Natural killer cell (primary cell): ENCODE measurements around the gene PRSS50. TPM values are rescaled to one million over a fixed set of nuclear protein-coding genes. Genes with fewer than 3 reads are reported as not detected.

Source experiments
- ATAC-seq, 3 donors: fragments of 150-1000 bp in 2 of 3; fragments of 200-7000 bp in 1 of 3; cut with Tn5 transposase; 1 replicate in 1 of 3; 2 replicates in 2 of 3; pipeline ENCODE4 v1.10.0; 2021; ENCODE audit warnings: mild to moderate bottlenecking in 2 of 3, moderate library complexity in 2 of 3
- DNase-seq, 2 donors: peaks; one replicate each; pipeline versions ENCODE4 v3.0.0 to v3.0.0-alpha.2; 2013 to 2021; ENCODE audit warnings: mixed read lengths in 1 of 2
- H3K27ac ChIP-seq: one replicate; pipeline ENCODE4 v1.5.1; 2013; ENCODE audit warnings: mild to moderate bottlenecking, low read length
- H3K27me3 ChIP-seq: one replicate; pipeline ENCODE4 v1.6.1; 2013; ENCODE audit warnings: low read length; ENCODE audit not compliant: control insufficient read depth, insufficient read depth
- H3K36me3 ChIP-seq: one replicate; pipeline ENCODE4 v1.6.1; 2013; ENCODE audit warnings: low read length; ENCODE audit not compliant: control insufficient read depth, insufficient read depth
- H3K4me1 ChIP-seq: one replicate; pipeline ENCODE4 v1.6.1; 2013; ENCODE audit warnings: low read length; ENCODE audit not compliant: control insufficient read depth, insufficient read depth
- H3K4me3 ChIP-seq: one replicate; pipeline ENCODE4 v1.5.1; 2013; ENCODE audit warnings: low read length
- H3K9me3 ChIP-seq: one replicate; pipeline ENCODE4 v1.6.1; 2013; ENCODE audit warnings: low read length; ENCODE audit not compliant: control insufficient read depth, insufficient read depth
- H3K27ac Mint-ChIP-seq, 2 donors: one replicate each; pipeline ENCODE4 v1.8.0; 2022; ENCODE audit warnings: mild to moderate bottlenecking in 2 of 2, mixed read lengths in 2 of 2, moderate library complexity in 1 of 2
- H3K27me3 Mint-ChIP-seq, 2 donors: one replicate each; pipeline ENCODE4 v1.8.0; 2022; ENCODE audit warnings: low read depth in 2 of 2, mixed read lengths in 2 of 2
- H3K36me3 Mint-ChIP-seq: one replicate; pipeline ENCODE4 v1.8.0; 2022; ENCODE audit warnings: mixed read lengths
- H3K4me1 Mint-ChIP-seq, 2 donors: one replicate each; pipeline ENCODE4 v1.8.0; 2022; ENCODE audit warnings: mixed read lengths in 2 of 2
- H3K4me3 Mint-ChIP-seq: one replicate; pipeline ENCODE4 v1.8.0; 2022; ENCODE audit warnings: mild to moderate bottlenecking, moderate library complexity, mixed read lengths
- H3K9me3 Mint-ChIP-seq, 2 donors: one replicate each; pipeline ENCODE4 v1.8.0; 2022; ENCODE audit warnings: mixed read lengths in 2 of 2
- WGBS: methylation state at CpG from one replicate; pipeline ENCODE4 v1.1.7; 2013; ENCODE audit warnings: missing lambda C conversion rate; ENCODE audit not compliant: insufficient coverage; 5-methylcytosine and 5-hydroxymethylcytosine counted together
- intact Hi-C: fragments of 100-400 bp; cut with micrococcal nuclease; formaldehyde crosslinking; loops from one replicate; pipeline ENCODE4 v1.14.2; 2022
- total RNA-seq, 4 donors: library from RNA; stranded (reverse); fragments of 120-200 nt in 1 of 4; gene quantifications; one replicate each; pipeline versions ENCODE4 v1.2.3 to v1.2.4, GENCODE V29; 2013 to 2022
- TF ChIP-seq, protein P1 (sequence below): fragments of 200-600 bp; IDR thresholded peaks from one replicate; pipeline ENCODE4 v1.8.0; 2022; ENCODE audit warnings: antibody characterized with exemption

The PRSS50 gene
- total RNA-seq, 3 donors from 2014 or later (not counting 1 experiment from before 2014, with no cell fraction given), result 0.16 TPM; not detected in 2

DNA sequence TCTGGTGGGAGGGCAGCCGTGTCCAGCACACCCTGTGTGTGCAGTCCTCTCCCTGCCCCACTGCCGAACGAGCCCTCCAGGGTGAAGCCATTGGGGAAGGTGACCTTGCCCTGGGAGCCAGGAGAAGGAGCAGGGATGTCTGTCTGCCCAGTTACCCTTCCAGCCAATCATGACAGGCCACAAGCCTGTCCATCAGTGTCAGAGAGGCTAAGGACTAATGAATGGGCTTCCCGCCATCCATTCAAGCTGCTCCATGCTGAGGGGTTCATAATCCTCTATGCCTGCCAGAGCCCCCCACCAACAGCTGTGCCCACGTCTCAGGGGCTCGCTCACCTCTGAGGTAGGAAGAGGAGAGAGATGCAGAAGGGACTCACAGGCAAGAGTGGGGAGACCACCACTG is 39.4 kb downstream of the PRSS50 start:
- TF ChIP-seq, protein P1, sequence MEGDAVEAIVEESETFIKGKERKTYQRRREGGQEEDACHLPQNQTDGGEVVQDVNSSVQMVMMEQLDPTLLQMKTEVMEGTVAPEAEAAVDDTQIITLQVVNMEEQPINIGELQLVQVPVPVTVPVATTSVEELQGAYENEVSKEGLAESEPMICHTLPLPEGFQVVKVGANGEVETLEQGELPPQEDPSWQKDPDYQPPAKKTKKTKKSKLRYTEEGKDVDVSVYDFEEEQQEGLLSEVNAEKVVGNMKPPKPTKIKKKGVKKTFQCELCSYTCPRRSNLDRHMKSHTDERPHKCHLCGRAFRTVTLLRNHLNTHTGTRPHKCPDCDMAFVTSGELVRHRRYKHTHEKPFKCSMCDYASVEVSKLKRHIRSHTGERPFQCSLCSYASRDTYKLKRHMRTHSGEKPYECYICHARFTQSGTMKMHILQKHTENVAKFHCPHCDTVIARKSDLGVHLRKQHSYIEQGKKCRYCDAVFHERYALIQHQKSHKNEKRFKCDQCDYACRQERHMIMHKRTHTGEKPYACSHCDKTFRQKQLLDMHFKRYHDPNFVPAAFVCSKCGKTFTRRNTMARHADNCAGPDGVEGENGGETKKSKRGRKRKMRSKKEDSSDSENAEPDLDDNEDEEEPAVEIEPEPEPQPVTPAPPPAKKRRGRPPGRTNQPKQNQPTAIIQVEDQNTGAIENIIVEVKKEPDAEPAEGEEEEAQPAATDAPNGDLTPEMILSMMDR, result no peak
- Mint-ChIP-seq H3K36me3 (no peaks in the 10 kb centered on the region), H3K4me3 (no peak overlapping the region), H3K9me3 (no peaks in the 10 kb centered on the region), H3K27ac (no peak overlapping the region), H3K4me1 (no peaks in the 10 kb centered on the region), H3K27me3 (peaks cover 0 to 3% of the 10 kb centered on the region in 2 donors)
- no peak for ATAC-seq
- DNase-seq, result no peak
- Histone ChIP-seq H3K4me1 (no peaks in the 10 kb centered on the region), H3K9me3 (no peaks in the 10 kb centered on the region), H3K4me3 (no peak overlapping the region), H3K36me3 (no peaks in the 10 kb centered on the region), H3K27ac (no peak overlapping the region), H3K27me3 (no peaks in the 10 kb centered on the region)
- intact Hi-C loops, result no loop called here
- WGBS, result 91% methylated on average over 6 of the region's 6 CpGs

DNA sequence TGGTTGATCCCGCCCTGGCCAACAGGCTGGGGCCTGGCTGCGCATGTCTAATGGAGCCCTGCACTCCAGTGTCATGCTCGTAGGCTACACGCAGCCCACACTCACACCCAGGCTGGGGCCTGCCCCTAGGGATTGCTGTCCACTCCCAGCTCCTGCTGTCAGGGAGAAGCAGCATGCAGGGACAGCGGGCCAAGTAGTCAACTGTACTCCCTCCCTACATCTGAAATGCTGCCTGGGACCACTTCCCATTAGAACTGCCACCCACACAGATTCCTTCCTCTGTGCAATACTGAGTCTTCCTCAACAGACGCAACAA is 40.3 kb downstream of the PRSS50 start:
- H3K4me1 ChIP-seq, result no peaks in the 10 kb centered on the region
- no peak overlapping the region for H3K27ac Mint-ChIP-seq
- no peaks in the 10 kb centered on the region for H3K36me3 Mint-ChIP-seq
- no peaks in the 10 kb centered on the region for H3K9me3 ChIP-seq
- ATAC-seq (no peak), DNase-seq (no peak)
- H3K27me3 ChIP-seq, result no peaks in the 10 kb centered on the region
- TF ChIP-seq, protein P1, result no peak
- H3K36me3 ChIP-seq, result no peaks in the 10 kb centered on the region
- H3K4me3 ChIP-seq, result no peak overlapping the region
- WGBS, result 87% methylated on average over 6 of the region's 6 CpGs
- no peaks in the 10 kb centered on the region for H3K9me3 Mint-ChIP-seq
- H3K27ac ChIP-seq, result no peak overlapping the region
- intact Hi-C loops, result no loop called here
- peaks cover 0 to 4% of the 10 kb centered on the region in 2 donors for H3K27me3 Mint-ChIP-seq
- no peaks in the 10 kb centered on the region for H3K4me1 Mint-ChIP-seq
- H3K4me3 Mint-ChIP-seq, result no peak overlapping the region

DNA sequence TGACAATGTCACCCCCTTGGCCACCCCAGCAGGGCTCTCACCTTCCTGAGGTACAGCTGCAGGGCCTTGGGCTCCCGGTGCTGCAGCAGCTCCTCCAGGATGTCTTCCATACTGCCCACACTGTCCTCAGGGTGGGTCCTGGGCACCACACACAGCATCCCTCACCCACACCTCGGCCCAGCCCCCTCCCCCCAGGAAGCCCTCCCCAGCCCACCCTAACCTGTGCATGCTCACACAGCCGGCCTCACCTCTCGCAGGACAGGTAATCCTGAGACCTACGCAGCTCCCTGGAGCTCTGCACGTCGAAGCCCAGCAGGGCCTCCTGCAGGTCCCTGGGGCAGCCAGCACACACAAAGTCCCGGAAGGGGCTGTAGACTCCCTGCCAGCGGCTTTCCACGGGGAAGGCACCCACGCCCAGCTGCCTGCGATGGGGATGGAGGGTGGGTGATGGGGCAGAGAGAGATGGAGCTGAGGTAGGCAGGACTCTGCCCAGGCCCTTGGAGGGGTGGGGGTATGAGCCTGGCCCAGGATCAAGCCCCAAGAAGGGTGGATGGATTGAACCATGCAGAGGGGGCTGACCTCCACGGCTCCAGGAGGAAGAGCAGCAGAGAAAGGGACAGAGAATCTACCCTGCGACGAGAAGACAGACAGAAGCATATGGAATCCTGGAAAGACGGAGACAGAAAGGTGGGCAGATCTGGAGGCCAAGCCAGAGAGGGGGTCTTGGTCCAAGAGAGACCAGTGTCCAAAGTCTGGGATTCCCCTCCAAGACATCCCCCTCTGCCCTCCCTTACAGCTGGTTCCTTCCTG is 40.9 kb downstream of the PRSS50 start:
- H3K4me1 ChIP-seq, result no peaks in the 10 kb centered on the region
- H3K27me3 ChIP-seq, result no peaks in the 10 kb centered on the region
- DNase-seq (no peak), ATAC-seq (no peak)
- H3K4me3 ChIP-seq, result no peak overlapping the region
- no peaks in the 10 kb centered on the region for H3K9me3 Mint-ChIP-seq
- H3K9me3 ChIP-seq, result no peaks in the 10 kb centered on the region
- H3K4me1 Mint-ChIP-seq, result no peaks in the 10 kb centered on the region
- peaks cover 0 to 4% of the 10 kb centered on the region in 2 donors for H3K27me3 Mint-ChIP-seq
- H3K27ac ChIP-seq, result no peak overlapping the region
- no peak overlapping the region for H3K4me3 Mint-ChIP-seq
- H3K36me3 ChIP-seq, result no peaks in the 10 kb centered on the region
- TF ChIP-seq, protein P1, result no peak
- no peak overlapping the region for H3K27ac Mint-ChIP-seq
- 86% methylated on average over 16 of the region's 16 CpGs for WGBS
- no peaks in the 10 kb centered on the region for H3K36me3 Mint-ChIP-seq
- intact Hi-C loops, result no loop called here
